WTC11 (cell line): ENCODE data around the gene PTGES2. TPM values are rescaled to one million over a fixed set of nuclear protein-coding genes. Genes with fewer than 3 reads are reported as not detected.

Experiments
- ATAC-seq: fragments of 200-7000 bp; cut with Tn5 transposase; 2 replicates; pipeline ENCODE4 v1.10.0; 2021; ENCODE audit warnings: mild to moderate bottlenecking, moderate library complexity
- CTCF ChIA-PET: fragments of 300-600 bp; sonication (Branson Sonifier 250); formaldehyde crosslinking; loops from one replicate; lab custom pipeline; 2021; ENCODE audit warnings: antibody characterized with exemption; lab: Charles Lee
- POLR2A ChIA-PET: fragments of 350-600 bp; sonication (Branson Sonifier 250); formaldehyde crosslinking; loops from one replicate; lab custom pipeline; 2021; ENCODE audit warnings: antibody characterized with exemption; lab: Charles Lee
- DNase-seq: peaks from one replicate; pipeline ENCODE4 v3.0.0; 2021; ENCODE audit warnings: low spot score
- H3K27ac Mint-ChIP-seq: 2 replicates; pipeline ENCODE4 v1.8.0; 2021; ENCODE audit warnings: mixed read lengths
- H3K27me3 Mint-ChIP-seq: 2 replicates; pipeline ENCODE4 v1.8.0; 2021; ENCODE audit warnings: low read depth, mild to moderate bottlenecking, moderate library complexity, mixed read lengths
- H3K36me3 Mint-ChIP-seq: 2 replicates; pipeline ENCODE4 v1.8.0; 2021; ENCODE audit warnings: mixed read lengths
- H3K4me1 Mint-ChIP-seq: 2 replicates; pipeline ENCODE4 v1.8.0; 2022; ENCODE audit warnings: mixed read lengths
- H3K4me3 Mint-ChIP-seq: 2 replicates; pipeline ENCODE4 v1.8.0; 2021; ENCODE audit warnings: mild to moderate bottlenecking, moderate library complexity, mixed read lengths
- H3K9me3 Mint-ChIP-seq: 2 replicates; pipeline ENCODE4 v1.8.0; 2021; ENCODE audit warnings: mixed read lengths
- ELF4 ChIP-seq: sonication (generic); formaldehyde crosslinking; IDR thresholded peaks from 2 replicates; pipeline ENCODE4 v1.8.1; 2022; ENCODE audit warnings: low read depth, mild to moderate bottlenecking, moderate library complexity, missing genetic modification reagents
- IRF2 ChIP-seq: sonication (generic); formaldehyde crosslinking; IDR thresholded peaks from 2 replicates; pipeline ENCODE4 v1.8.0; 2022; ENCODE audit warnings: low read depth, missing genetic modification reagents, borderline replicate concordance
- MXD4 ChIP-seq: fragments of 250-450 bp; sonication (Bioruptor Pico); IDR thresholded peaks from 2 replicates; pipeline ENCODE4 v1.8.0; 2021; ENCODE audit warnings: mild to moderate bottlenecking, moderate library complexity, borderline replicate concordance
- NFE2L1 ChIP-seq: sonication (generic); formaldehyde crosslinking; IDR thresholded peaks from 2 replicates; pipeline ENCODE4 v1.8.1; 2023; ENCODE audit warnings: missing genetic modification reagents
- NFYB ChIP-seq: sonication (generic); formaldehyde crosslinking; conservative IDR thresholded peaks from 2 replicates; pipeline ENCODE4 v1.8.0; 2022; ENCODE audit warnings: low read depth, missing genetic modification reagents
- NR1H2 ChIP-seq: sonication (generic); formaldehyde crosslinking; IDR thresholded peaks from 2 replicates; pipeline ENCODE4 v1.9.0; 2021; ENCODE audit warnings: mild to moderate bottlenecking, moderate library complexity, missing genetic modification reagents
- PRRX2 ChIP-seq: fragments of 250-450 bp; sonication (Bioruptor Pico); IDR thresholded peaks from 2 replicates; pipeline ENCODE4 v1.8.0; 2021; ENCODE audit warnings: mild to moderate bottlenecking
- SOX15 ChIP-seq: fragments of 250-450 bp; sonication (Bioruptor Pico); IDR thresholded peaks from 2 replicates; pipeline ENCODE4 v1.9.0; 2021; ENCODE audit warnings: mild to moderate bottlenecking
- TCF7 ChIP-seq: sonication (generic); formaldehyde crosslinking; IDR thresholded peaks from 2 replicates; pipeline ENCODE4 v1.8.0; 2022; ENCODE audit warnings: mild to moderate bottlenecking, low read depth, missing genetic modification reagents, moderate library complexity
- ZNF232 ChIP-seq: sonication (generic); formaldehyde crosslinking; IDR thresholded peaks from 2 replicates; pipeline ENCODE4 v1.8.0; 2022; ENCODE audit warnings: mild to moderate bottlenecking, missing genetic modification reagents
- ZNF317 ChIP-seq: sonication (generic); formaldehyde crosslinking; IDR thresholded peaks from 2 replicates; pipeline ENCODE4 v1.8.1; 2023; ENCODE audit warnings: low read depth, mild to moderate bottlenecking, moderate library complexity, missing genetic modification reagents, borderline replicate concordance
- total RNA-seq: library from RNA; stranded (reverse); gene quantifications from 3 replicates; pipeline ENCODE4 v1.2.3, GENCODE V29; 2021
- TF ChIP-seq, protein P1 (sequence below): sonication (generic); formaldehyde crosslinking; IDR thresholded peaks from 2 replicates; pipeline ENCODE4 v1.8.0; 2023; ENCODE audit warnings: missing genetic modification reagents
- TF ChIP-seq, protein P2 (sequence below): sonication (generic); formaldehyde crosslinking; IDR thresholded peaks from 2 replicates; pipeline ENCODE4 v1.8.0; 2022; ENCODE audit warnings: missing genetic modification reagents
- TF ChIP-seq, protein P3 (sequence below): sonication (generic); formaldehyde crosslinking; IDR thresholded peaks from 2 replicates; pipeline ENCODE4 v1.8.1; 2023; ENCODE audit warnings: mild to moderate bottlenecking, missing genetic modification reagents, borderline replicate concordance

PTGES2 gene
- total RNA-seq, 1 experiment from 2014 or later: 118 TPM

DNA sequence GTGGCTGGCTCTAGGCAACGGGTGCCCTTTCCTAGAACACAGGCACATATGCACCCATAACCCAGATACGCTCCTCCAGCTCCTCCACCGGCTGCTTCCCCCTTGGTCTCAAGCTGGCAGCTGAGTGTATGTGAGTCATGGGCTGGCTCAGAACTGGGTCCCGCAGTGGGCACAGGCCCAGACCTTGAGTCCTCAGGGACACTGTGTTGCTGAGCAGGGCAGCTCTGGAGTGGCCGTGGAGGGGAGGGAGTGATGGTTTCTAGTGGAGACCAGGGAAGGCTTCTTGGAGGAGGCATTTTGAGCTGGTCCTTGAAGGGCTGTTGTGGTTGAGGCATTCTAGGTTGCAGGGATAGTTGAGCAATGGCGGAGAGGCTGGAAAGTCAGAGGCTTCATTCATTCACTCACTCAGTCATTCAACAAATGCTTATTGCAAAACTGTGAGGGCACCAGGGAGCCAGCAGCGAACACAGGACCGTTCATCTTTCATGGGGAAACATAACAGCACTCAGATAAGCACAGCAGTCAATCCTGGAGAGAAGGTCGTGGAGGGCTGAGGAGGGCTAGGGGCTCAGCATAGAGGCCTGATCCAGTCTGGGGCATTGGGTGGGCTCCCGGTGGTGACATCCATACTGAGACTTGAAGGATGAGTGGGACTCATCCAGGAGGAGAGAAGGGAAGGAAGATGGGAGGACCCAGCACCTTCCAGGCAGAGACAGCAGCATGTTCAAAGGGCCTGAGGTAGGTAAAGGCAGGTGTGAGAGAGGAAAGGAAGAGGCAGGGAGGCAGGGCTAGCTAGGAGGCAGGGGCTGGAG is 34.9 kb upstream of the PTGES2 start:
- TF ChIP-seq NFE2L1 (CRISPR knock-in tag) (no peak), IRF2 (CRISPR knock-in tag) (no peak)
- TF ChIP-seq, protein P1, sequence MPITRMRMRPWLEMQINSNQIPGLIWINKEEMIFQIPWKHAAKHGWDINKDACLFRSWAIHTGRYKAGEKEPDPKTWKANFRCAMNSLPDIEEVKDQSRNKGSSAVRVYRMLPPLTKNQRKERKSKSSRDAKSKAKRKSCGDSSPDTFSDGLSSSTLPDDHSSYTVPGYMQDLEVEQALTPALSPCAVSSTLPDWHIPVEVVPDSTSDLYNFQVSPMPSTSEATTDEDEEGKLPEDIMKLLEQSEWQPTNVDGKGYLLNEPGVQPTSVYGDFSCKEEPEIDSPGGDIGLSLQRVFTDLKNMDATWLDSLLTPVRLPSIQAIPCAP: no peak
- DNase-seq: no peak
- Mint-ChIP-seq H3K27me3 (no peaks in the 10 kb centered on the region), H3K27ac (no peak overlapping the region), H3K9me3 (no peaks in the 10 kb centered on the region), H3K4me3 (no peak overlapping the region), H3K4me1 (peaks cover 5% of the 10 kb centered on the region), H3K36me3 (peaks cover 21% of the 10 kb centered on the region)
- CTCF ChIA-PET: interaction anchor here (3.6 kb wide), 1 partner anchor 37 kb away, joined by 30 read pairs; no protein-coding TSS in a partner anchor
- POLR2A ChIA-PET: no interaction called here
- ATAC-seq: no peak

DNA sequence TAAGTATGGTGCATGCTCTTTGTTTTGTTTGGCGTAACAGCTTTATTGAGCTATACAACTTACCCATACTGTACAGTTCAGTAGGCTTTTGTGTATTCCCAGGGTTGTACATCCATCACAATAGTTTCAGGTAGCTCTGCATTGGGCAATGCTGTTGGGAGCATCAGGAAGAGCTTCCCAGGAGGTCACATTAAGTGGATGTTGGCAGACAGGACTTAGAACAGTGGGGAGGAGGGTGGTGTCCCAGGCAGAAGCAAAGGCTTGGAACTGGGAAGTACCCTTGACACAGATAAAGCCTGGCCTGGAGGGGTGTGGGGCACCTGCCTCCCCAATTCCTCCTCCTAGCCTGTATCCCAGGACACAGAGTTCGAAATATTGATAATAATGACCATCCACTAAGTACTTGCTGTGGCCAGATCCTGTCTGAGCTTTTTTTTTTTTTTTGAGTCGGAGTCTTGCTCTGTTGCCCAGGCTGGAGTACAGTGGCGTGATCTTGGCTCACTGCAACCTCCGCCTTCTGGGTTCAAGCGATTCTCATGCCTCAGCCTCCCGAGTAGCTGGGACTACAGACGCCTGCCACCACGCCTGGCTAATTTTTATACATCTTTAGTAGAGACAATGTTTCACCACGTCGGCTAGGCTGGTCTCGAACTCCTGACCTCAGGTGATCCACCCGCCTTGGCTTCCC is 33.8 kb upstream of the PTGES2 start:
- CTCF ChIA-PET: interaction anchor here (1.6 to 3.6 kb wide), 5 partner anchors 10 to 277 kb away, joined by 5 to 37 read pairs (median 30); partner anchors contain the start of gene DNM1
- no peak for ATAC-seq
- peaks cover 5% of the 10 kb centered on the region for H3K4me1 Mint-ChIP-seq
- H3K27ac Mint-ChIP-seq: no peak overlapping the region
- peak overlapping the region; percentile 74 for H3K4me3 Mint-ChIP-seq
- TF ChIP-seq PRRX2 (CRISPR knock-in tag): no peak
- no peak for TF ChIP-seq MXD4
- TF ChIP-seq, protein P2, sequence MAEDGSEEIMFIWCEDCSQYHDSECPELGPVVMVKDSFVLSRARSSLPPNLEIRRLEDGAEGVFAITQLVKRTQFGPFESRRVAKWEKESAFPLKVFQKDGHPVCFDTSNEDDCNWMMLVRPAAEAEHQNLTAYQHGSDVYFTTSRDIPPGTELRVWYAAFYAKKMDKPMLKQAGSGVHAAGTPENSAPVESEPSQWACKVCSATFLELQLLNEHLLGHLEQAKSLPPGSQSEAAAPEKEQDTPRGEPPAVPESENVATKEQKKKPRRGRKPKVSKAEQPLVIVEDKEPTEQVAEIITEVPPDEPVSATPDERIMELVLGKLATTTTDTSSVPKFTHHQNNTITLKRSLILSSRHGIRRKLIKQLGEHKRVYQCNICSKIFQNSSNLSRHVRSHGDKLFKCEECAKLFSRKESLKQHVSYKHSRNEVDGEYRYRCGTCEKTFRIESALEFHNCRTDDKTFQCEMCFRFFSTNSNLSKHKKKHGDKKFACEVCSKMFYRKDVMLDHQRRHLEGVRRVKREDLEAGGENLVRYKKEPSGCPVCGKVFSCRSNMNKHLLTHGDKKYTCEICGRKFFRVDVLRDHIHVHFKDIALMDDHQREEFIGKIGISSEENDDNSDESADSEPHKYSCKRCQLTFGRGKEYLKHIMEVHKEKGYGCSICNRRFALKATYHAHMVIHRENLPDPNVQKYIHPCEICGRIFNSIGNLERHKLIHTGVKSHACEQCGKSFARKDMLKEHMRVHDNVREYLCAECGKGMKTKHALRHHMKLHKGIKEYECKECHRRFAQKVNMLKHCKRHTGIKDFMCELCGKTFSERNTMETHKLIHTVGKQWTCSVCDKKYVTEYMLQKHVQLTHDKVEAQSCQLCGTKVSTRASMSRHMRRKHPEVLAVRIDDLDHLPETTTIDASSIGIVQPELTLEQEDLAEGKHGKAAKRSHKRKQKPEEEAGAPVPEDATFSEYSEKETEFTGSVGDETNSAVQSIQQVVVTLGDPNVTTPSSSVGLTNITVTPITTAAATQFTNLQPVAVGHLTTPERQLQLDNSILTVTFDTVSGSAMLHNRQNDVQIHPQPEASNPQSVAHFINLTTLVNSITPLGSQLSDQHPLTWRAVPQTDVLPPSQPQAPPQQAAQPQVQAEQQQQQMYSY (CRISPR knock-in tag): no peak
- no peak for TF ChIP-seq SOX15 (CRISPR knock-in tag)
- no peak for TF ChIP-seq ZNF317 (CRISPR knock-in tag)
- no peak for TF ChIP-seq TCF7
- TF ChIP-seq ELF4 (CRISPR knock-in tag): no peak
- TF ChIP-seq, protein P3, sequence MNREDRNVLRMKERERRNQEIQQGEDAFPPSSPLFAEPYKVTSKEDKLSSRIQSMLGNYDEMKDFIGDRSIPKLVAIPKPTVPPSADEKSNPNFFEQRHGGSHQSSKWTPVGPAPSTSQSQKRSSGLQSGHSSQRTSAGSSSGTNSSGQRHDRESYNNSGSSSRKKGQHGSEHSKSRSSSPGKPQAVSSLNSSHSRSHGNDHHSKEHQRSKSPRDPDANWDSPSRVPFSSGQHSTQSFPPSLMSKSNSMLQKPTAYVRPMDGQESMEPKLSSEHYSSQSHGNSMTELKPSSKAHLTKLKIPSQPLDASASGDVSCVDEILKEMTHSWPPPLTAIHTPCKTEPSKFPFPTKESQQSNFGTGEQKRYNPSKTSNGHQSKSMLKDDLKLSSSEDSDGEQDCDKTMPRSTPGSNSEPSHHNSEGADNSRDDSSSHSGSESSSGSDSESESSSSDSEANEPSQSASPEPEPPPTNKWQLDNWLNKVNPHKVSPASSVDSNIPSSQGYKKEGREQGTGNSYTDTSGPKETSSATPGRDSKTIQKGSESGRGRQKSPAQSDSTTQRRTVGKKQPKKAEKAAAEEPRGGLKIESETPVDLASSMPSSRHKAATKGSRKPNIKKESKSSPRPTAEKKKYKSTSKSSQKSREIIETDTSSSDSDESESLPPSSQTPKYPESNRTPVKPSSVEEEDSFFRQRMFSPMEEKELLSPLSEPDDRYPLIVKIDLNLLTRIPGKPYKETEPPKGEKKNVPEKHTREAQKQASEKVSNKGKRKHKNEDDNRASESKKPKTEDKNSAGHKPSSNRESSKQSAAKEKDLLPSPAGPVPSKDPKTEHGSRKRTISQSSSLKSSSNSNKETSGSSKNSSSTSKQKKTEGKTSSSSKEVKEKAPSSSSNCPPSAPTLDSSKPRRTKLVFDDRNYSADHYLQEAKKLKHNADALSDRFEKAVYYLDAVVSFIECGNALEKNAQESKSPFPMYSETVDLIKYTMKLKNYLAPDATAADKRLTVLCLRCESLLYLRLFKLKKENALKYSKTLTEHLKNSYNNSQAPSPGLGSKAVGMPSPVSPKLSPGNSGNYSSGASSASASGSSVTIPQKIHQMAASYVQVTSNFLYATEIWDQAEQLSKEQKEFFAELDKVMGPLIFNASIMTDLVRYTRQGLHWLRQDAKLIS (CRISPR knock-in tag): no peak
- TF ChIP-seq ZNF232 (CRISPR knock-in tag): no peak
- no peak for TF ChIP-seq NR1H2 (CRISPR knock-in tag)
- no peak for TF ChIP-seq NFYB (CRISPR knock-in tag)
- no peak for DNase-seq
- H3K27me3 Mint-ChIP-seq: no peaks in the 10 kb centered on the region
- peaks cover 15% of the 10 kb centered on the region for H3K36me3 Mint-ChIP-seq
- POLR2A ChIA-PET: interaction anchor here (1.0 kb wide), 1 partner anchor 94 kb away, joined by 3 read pairs; no protein-coding TSS in a partner anchor
- no peaks in the 10 kb centered on the region for H3K9me3 Mint-ChIP-seq
